GM23338 (cell line): Measurements from ENCODE around the gene ZAR1. TPM values are rescaled to one million over a fixed set of nuclear protein-coding genes. Genes with fewer than 3 reads are reported as not detected.

Source experiments
- ATAC-seq: fragments of 200-7000 bp; cut with Tn5 transposase; 3 replicates; pipeline ENCODE4 v1.9.1; 2020
- DNase-seq: peaks from one replicate; pipeline ENCODE4 v3.0.0-alpha.2; 2015; ENCODE audit warnings: low spot score
- H2AFZ ChIP-seq: fragments of 200-600 bp; sonication (generic); 2 replicates; pipeline ENCODE4 v1.8.0; 2016; ENCODE audit warnings: antibody characterized with exemption, mild to moderate bottlenecking, moderate library complexity
- H3F3A ChIP-seq: fragments of 200-600 bp; sonication (generic); replicated peaks from 2 replicates; pipeline ENCODE4 v1.8.0; 2017; ENCODE audit warnings: antibody characterized with exemption, mixed run types, low read depth
- H3K27ac ChIP-seq: fragments of 200-600 bp; sonication (generic); 2 replicates; pipeline ENCODE4 v1.6.1; 2016; ENCODE audit warnings: low read depth
- H3K27me3 ChIP-seq: fragments of 200-600 bp; sonication (generic); 2 replicates; pipeline ENCODE4 v1.8.0; 2016; ENCODE audit warnings: mild to moderate bottlenecking, mixed run types, moderate library complexity; ENCODE audit not compliant: insufficient read depth
- H3K36me3 ChIP-seq: fragments of 200-600 bp; sonication (generic); 2 replicates; pipeline ENCODE4 v1.8.0; 2016; ENCODE audit warnings: mild to moderate bottlenecking; ENCODE audit not compliant: insufficient read depth
- H3K4me1 ChIP-seq: fragments of 200-600 bp; sonication (generic); 2 replicates; pipeline ENCODE4 v1.8.0; 2016; ENCODE audit warnings: mild to moderate bottlenecking, moderate library complexity; ENCODE audit not compliant: insufficient read depth
- H3K4me2 ChIP-seq: fragments of 200-600 bp; sonication (generic); 2 replicates; pipeline ENCODE4 v1.7.1; 2017; ENCODE audit warnings: mixed run types
- H3K4me3 ChIP-seq: fragments of 200-600 bp; sonication (generic); 2 replicates; pipeline ENCODE4 v1.6.1; 2016; ENCODE audit warnings: mixed run types
- H3K79me2 ChIP-seq: fragments of 200-600 bp; sonication (generic); replicated peaks from 2 replicates; pipeline ENCODE4 v1.8.0; 2017; ENCODE audit warnings: mild to moderate bottlenecking; ENCODE audit not compliant: insufficient read depth
- H3K9me2 ChIP-seq: fragments of 200-600 bp; sonication (generic); 2 replicates; pipeline ENCODE4 v1.8.0; 2017; ENCODE audit not compliant: insufficient read depth
- H4K20me1 ChIP-seq: fragments of 200-600 bp; sonication (generic); replicated peaks from 2 replicates; pipeline ENCODE4 v1.8.0; 2017; ENCODE audit warnings: mild to moderate bottlenecking; ENCODE audit not compliant: insufficient read depth
- H3K27ac Mint-ChIP-seq: 2 replicates; pipeline ENCODE4 v1.8.0; 2020; ENCODE audit warnings: inconsistent platforms, mild to moderate bottlenecking, moderate library complexity, mixed read lengths
- H3K27me3 Mint-ChIP-seq: 3 replicates; pipeline ENCODE4 v1.8.0; 2022; ENCODE audit warnings: low read depth, mild to moderate bottlenecking, moderate library complexity, mixed read lengths, inconsistent platforms; ENCODE audit not compliant: insufficient read depth, poor library complexity
- H3K36me3 Mint-ChIP-seq: 3 replicates; pipeline ENCODE4 v1.8.0; 2021; ENCODE audit warnings: low read depth, mild to moderate bottlenecking, inconsistent platforms, moderate library complexity, mixed read lengths
- H3K4me1 Mint-ChIP-seq: 3 replicates; pipeline ENCODE4 v1.8.0; 2020; ENCODE audit warnings: mild to moderate bottlenecking, inconsistent platforms, mixed read lengths
- H3K4me3 Mint-ChIP-seq: 3 replicates; pipeline ENCODE4 v1.8.0; 2021; ENCODE audit warnings: moderate library complexity, mild to moderate bottlenecking, inconsistent platforms, mixed read lengths
- H3K9me3 Mint-ChIP-seq: 3 replicates; pipeline ENCODE4 v1.8.0; 2020; ENCODE audit warnings: moderate library complexity, mild to moderate bottlenecking, inconsistent platforms, mixed read lengths
- CREB1 ChIP-seq: fragments of 250-450 bp; sonication (Bioruptor Pico); IDR thresholded peaks from 2 replicates; pipeline ENCODE4 v1.5.0; 2020; ENCODE audit warnings: low read depth, mild to moderate bottlenecking, moderate library complexity
- EZH2 ChIP-seq: fragments of 200-600 bp; sonication (generic); IDR thresholded peaks from one replicate; pipeline ENCODE4 v1.8.0; 2017; ENCODE audit warnings: antibody characterized with exemption, mild to moderate bottlenecking, low read depth; ENCODE audit not compliant: unreplicated experiment
- EZH2phosphoT487 ChIP-seq: fragments of 200-600 bp; sonication (generic); IDR thresholded peaks from one replicate; pipeline ENCODE4 v1.8.1; 2018; ENCODE audit warnings: antibody characterized with exemption; ENCODE audit not compliant: unreplicated experiment
- JUNB ChIP-seq: IDR thresholded peaks from one replicate; pipeline ENCODE4 v1.6.1; 2016; ENCODE audit warnings: antibody characterized with exemption; ENCODE audit not compliant: unreplicated experiment
- NANOG ChIP-seq: IDR thresholded peaks from 2 replicates; pipeline ENCODE4 v1.6.1; 2016; ENCODE audit warnings: antibody characterized with exemption, borderline replicate concordance
- POLR2AphosphoS5 ChIP-seq: IDR thresholded peaks from 2 replicates; pipeline ENCODE4 v1.6.1; 2016; ENCODE audit warnings: antibody characterized with exemption, low read depth
- STAT1 ChIP-seq: IDR thresholded peaks from one replicate; pipeline ENCODE4 v1.6.1; 2016; ENCODE audit warnings: antibody characterized with exemption; ENCODE audit not compliant: unreplicated experiment
- ZNF114 ChIP-seq: fragments of 250-450 bp; sonication (Bioruptor Pico); IDR thresholded peaks from 2 replicates; pipeline ENCODE4 v1.5.0; 2020; ENCODE audit warnings: mild to moderate bottlenecking, moderate library complexity
- ZNF331 ChIP-seq: fragments of 250-450 bp; sonication (Bioruptor Pico); IDR thresholded peaks from 2 replicates; pipeline ENCODE4 v1.5.0; 2020; ENCODE audit warnings: low read depth, mild to moderate bottlenecking, moderate library complexity
- polyA plus RNA-seq: library from polyadenylated mRNA; unstranded; fragments of >200 nt; fragmentation: Nextera tagmentation; extraction: Ambion mirVana; gene quantifications from 2 replicates; pipeline ENCODE4 v1.2.1, GENCODE V29; 2016
- total RNA-seq: library from RNA; depleted of rRNA; stranded (reverse); fragments of >200 nt; shearing (Covaris generic); gene quantifications from 2 replicates; pipeline ENCODE4 v1.2.3, GENCODE V29; 2014
- TF ChIP-seq, protein P1 (sequence below): IDR thresholded peaks from 2 replicates; pipeline ENCODE4 v1.6.1; 2016; ENCODE audit warnings: antibody characterized with exemption
- TF ChIP-seq, protein P2 (sequence below): fragments of 250-450 bp; sonication (Bioruptor Pico); IDR thresholded peaks from 2 replicates; pipeline ENCODE4 v1.5.0; 2020; ENCODE audit warnings: mild to moderate bottlenecking, moderate library complexity
- TF ChIP-seq, protein P3 (sequence below), 2 experiments: fragments of 200-600 bp in 1 of 2; sonication (generic) in 1 of 2; conservative IDR thresholded peaks; 2 replicates each; pipeline versions ENCODE4 v1.5.1 to v1.6.1; 2016 to 2017; ENCODE audit warnings: antibody characterized with exemption in 2 of 2, low read depth in 2 of 2, mild to moderate bottlenecking in 2 of 2, moderate library complexity in 1 of 2
- TF ChIP-seq, protein P4 (sequence below): IDR thresholded peaks from one replicate; pipeline ENCODE4 v1.6.1; 2018; ENCODE audit warnings: antibody characterized with exemption; ENCODE audit not compliant: unreplicated experiment

Gene ZAR1
- total and polyA plus RNA-seq, 2 experiments from 2014 or later, result 0.27 to 1.6 TPM

DNA sequence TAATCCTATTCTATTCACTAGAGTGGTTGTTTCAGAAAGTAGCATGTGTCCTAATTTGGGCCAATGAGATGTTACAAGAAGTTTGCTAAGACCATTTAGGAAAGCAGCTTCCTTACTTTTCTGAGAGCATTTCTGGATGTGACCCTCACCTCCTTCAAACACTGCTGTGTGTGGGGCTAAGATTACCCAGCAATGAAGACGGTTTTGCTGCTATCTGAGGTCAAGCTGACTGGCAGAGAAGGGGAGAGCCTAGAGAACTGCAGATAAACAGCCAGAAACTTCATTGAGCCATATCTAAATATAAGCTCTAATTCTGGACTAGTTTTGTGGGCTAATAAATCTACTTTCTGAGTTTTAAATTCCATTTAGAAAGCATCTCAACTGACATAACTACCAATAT, 36.4 kb downstream of the ZAR1 start:
- H3K4me3 ChIP-seq, result no peak overlapping the region
- no peaks in the 10 kb centered on the region for H3K27me3 ChIP-seq
- Mint-ChIP-seq H3K4me3 (no peak overlapping the region), H3K27ac (no peak overlapping the region), H3K36me3 (peaks cover 39% of the 10 kb centered on the region), H3K4me1 (no peaks in the 10 kb centered on the region), H3K27me3 (no peaks in the 10 kb centered on the region), H3K9me3 (no peaks in the 10 kb centered on the region)
- H3F3A ChIP-seq, result no peaks in the 10 kb centered on the region
- H3K4me2 ChIP-seq, result no peak overlapping the region
- H3K36me3 ChIP-seq, result peaks cover 29% of the 10 kb centered on the region
- H3K9me2 ChIP-seq, result no peaks in the 10 kb centered on the region
- ATAC-seq, result no peak
- H4K20me1 ChIP-seq, result 0 out of 2 replicates have a peak, but pooled peaks cover 3% of the 10 kb centered on the region
- H2AFZ ChIP-seq, result no peak overlapping the region
- no peaks in the 10 kb centered on the region for H3K79me2 ChIP-seq
- no peak overlapping the region for H3K27ac ChIP-seq
- TF ChIP-seq ZNF114, result no peak
- TF ChIP-seq, protein P1, sequence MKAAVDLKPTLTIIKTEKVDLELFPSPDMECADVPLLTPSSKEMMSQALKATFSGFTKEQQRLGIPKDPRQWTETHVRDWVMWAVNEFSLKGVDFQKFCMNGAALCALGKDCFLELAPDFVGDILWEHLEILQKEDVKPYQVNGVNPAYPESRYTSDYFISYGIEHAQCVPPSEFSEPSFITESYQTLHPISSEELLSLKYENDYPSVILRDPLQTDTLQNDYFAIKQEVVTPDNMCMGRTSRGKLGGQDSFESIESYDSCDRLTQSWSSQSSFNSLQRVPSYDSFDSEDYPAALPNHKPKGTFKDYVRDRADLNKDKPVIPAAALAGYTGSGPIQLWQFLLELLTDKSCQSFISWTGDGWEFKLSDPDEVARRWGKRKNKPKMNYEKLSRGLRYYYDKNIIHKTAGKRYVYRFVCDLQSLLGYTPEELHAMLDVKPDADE, result no peak
- TF ChIP-seq ZNF331 (CRISPR knock-in tag), result no peak
- no peak for TF ChIP-seq CREB1 (CRISPR knock-in tag)
- TF ChIP-seq POLR2AphosphoS5, result no peak
- TF ChIP-seq STAT1, result no peak
- TF ChIP-seq EZH2phosphoT487, result no peak
- TF ChIP-seq NANOG, result no peak
- TF ChIP-seq, protein P2, sequence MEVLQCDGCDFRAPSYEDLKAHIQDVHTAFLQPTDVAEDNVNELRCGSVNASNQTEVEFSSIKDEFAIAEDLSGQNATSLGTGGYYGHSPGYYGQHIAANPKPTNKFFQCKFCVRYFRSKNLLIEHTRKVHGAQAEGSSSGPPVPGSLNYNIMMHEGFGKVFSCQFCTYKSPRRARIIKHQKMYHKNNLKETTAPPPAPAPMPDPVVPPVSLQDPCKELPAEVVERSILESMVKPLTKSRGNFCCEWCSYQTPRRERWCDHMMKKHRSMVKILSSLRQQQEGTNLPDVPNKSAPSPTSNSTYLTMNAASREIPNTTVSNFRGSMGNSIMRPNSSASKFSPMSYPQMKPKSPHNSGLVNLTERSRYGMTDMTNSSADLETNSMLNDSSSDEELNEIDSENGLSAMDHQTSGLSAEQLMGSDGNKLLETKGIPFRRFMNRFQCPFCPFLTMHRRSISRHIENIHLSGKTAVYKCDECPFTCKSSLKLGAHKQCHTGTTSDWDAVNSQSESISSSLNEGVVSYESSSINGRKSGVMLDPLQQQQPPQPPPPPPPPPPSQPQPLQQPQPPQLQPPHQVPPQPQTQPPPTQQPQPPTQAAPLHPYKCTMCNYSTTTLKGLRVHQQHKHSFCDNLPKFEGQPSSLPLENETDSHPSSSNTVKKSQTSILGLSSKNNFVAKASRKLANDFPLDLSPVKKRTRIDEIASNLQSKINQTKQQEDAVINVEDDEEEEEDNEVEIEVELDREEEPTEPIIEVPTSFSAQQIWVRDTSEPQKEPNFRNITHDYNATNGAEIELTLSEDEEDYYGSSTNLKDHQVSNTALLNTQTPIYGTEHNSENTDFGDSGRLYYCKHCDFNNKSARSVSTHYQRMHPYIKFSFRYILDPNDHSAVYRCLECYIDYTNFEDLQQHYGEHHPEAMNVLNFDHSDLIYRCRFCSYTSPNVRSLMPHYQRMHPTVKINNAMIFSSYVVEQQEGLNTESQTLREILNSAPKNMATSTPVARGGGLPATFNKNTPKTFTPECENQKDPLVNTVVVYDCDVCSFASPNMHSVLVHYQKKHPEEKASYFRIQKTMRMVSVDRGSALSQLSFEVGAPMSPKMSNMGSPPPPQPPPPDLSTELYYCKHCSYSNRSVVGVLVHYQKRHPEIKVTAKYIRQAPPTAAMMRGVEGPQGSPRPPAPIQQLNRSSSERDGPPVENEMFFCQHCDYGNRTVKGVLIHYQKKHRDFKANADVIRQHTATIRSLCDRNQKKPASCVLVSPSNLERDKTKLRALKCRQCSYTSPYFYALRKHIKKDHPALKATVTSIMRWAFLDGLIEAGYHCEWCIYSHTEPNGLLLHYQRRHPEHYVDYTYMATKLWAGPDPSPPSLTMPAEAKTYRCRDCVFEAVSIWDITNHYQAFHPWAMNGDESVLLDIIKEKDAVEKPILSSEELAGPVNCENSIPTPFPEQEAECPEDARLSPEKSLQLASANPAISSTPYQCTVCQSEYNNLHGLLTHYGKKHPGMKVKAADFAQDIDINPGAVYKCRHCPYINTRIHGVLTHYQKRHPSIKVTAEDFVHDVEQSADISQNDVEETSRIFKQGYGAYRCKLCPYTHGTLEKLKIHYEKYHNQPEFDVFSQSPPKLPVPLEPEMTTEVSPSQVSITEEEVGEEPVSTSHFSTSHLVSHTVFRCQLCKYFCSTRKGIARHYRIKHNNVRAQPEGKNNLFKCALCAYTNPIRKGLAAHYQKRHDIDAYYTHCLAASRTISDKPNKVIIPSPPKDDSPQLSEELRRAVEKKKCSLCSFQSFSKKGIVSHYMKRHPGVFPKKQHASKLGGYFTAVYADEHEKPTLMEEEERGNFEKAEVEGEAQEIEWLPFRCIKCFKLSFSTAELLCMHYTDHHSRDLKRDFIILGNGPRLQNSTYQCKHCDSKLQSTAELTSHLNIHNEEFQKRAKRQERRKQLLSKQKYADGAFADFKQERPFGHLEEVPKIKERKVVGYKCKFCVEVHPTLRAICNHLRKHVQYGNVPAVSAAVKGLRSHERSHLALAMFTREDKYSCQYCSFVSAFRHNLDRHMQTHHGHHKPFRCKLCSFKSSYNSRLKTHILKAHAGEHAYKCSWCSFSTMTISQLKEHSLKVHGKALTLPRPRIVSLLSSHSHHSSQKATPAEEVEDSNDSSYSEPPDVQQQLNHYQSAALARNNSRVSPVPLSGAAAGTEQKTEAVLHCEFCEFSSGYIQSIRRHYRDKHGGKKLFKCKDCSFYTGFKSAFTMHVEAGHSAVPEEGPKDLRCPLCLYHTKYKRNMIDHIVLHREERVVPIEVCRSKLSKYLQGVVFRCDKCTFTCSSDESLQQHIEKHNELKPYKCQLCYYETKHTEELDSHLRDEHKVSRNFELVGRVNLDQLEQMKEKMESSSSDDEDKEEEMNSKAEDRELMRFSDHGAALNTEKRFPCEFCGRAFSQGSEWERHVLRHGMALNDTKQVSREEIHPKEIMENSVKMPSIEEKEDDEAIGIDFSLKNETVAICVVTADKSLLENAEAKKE, result no peak
- TF ChIP-seq JUNB, result no peak
- TF ChIP-seq, protein P3, sequence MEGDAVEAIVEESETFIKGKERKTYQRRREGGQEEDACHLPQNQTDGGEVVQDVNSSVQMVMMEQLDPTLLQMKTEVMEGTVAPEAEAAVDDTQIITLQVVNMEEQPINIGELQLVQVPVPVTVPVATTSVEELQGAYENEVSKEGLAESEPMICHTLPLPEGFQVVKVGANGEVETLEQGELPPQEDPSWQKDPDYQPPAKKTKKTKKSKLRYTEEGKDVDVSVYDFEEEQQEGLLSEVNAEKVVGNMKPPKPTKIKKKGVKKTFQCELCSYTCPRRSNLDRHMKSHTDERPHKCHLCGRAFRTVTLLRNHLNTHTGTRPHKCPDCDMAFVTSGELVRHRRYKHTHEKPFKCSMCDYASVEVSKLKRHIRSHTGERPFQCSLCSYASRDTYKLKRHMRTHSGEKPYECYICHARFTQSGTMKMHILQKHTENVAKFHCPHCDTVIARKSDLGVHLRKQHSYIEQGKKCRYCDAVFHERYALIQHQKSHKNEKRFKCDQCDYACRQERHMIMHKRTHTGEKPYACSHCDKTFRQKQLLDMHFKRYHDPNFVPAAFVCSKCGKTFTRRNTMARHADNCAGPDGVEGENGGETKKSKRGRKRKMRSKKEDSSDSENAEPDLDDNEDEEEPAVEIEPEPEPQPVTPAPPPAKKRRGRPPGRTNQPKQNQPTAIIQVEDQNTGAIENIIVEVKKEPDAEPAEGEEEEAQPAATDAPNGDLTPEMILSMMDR (conservative IDR thresholded peaks at IDR 0.05; ENCODE audit: low read depth in 2 of 2), result no peak
- TF ChIP-seq, protein P4, sequence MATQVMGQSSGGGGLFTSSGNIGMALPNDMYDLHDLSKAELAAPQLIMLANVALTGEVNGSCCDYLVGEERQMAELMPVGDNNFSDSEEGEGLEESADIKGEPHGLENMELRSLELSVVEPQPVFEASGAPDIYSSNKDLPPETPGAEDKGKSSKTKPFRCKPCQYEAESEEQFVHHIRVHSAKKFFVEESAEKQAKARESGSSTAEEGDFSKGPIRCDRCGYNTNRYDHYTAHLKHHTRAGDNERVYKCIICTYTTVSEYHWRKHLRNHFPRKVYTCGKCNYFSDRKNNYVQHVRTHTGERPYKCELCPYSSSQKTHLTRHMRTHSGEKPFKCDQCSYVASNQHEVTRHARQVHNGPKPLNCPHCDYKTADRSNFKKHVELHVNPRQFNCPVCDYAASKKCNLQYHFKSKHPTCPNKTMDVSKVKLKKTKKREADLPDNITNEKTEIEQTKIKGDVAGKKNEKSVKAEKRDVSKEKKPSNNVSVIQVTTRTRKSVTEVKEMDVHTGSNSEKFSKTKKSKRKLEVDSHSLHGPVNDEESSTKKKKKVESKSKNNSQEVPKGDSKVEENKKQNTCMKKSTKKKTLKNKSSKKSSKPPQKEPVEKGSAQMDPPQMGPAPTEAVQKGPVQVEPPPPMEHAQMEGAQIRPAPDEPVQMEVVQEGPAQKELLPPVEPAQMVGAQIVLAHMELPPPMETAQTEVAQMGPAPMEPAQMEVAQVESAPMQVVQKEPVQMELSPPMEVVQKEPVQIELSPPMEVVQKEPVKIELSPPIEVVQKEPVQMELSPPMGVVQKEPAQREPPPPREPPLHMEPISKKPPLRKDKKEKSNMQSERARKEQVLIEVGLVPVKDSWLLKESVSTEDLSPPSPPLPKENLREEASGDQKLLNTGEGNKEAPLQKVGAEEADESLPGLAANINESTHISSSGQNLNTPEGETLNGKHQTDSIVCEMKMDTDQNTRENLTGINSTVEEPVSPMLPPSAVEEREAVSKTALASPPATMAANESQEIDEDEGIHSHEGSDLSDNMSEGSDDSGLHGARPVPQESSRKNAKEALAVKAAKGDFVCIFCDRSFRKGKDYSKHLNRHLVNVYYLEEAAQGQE, result no peak
- no peak for TF ChIP-seq EZH2
- no peaks in the 10 kb centered on the region for H3K4me1 ChIP-seq
- no peak for DNase-seq
